Neural cell (in vitro differentiated cells): Measurements from ENCODE around the gene B3GALT4. TPM values are rescaled to one million over a fixed set of nuclear protein-coding genes. Genes with fewer than 3 reads are reported as not detected.

Experiments used
- H2AFZ ChIP-seq: fragments of 200-600, 300-800 bp; sonication (generic), shearing (Covaris generic); 2 replicates; pipeline ENCODE4 v1.6.0; 2014; ENCODE audit warnings: low read depth, mild to moderate bottlenecking, antibody characterized with exemption, low read length, moderate library complexity
- H3F3A ChIP-seq: fragments of 200-600 bp; shearing (Covaris generic); 2 replicates; pipeline ENCODE4 v1.6.1; 2016; ENCODE audit warnings: mild to moderate bottlenecking, moderate library complexity, mixed read lengths, antibody characterized with exemption, low read length; ENCODE audit not compliant: insufficient read depth, poor library complexity, severe bottlenecking
- H3K27ac ChIP-seq: fragments of 200-600, 300-800 bp; sonication (generic), shearing (Covaris generic); 2 replicates; pipeline ENCODE4 v1.5.1; 2014; ENCODE audit warnings: mild to moderate bottlenecking, low read length, moderate library complexity
- H3K27me3 ChIP-seq: fragments of 300-800, 200-600 bp; sonication (generic), shearing (Covaris generic); 2 replicates; pipeline ENCODE4 v1.6.0; 2014; ENCODE audit warnings: mild to moderate bottlenecking, low read depth, low read length, moderate library complexity; ENCODE audit not compliant: insufficient read depth
- H3K36me3 ChIP-seq: fragments of 300-800, 200-600 bp; sonication (generic), shearing (Covaris generic); 2 replicates; pipeline ENCODE4 v1.5.1; 2014; ENCODE audit warnings: mild to moderate bottlenecking, antibody characterized with exemption, low read length, moderate library complexity; ENCODE audit not compliant: insufficient read depth
- H3K4me2 ChIP-seq: fragments of 300-800, 200-600 bp; sonication (generic), shearing (Covaris generic); 2 replicates; pipeline ENCODE4 v1.6.0; 2014; ENCODE audit warnings: mild to moderate bottlenecking, low read length
- H3K4me3 ChIP-seq: fragments of 300-800, 200-600 bp; sonication (generic), shearing (Covaris generic); 2 replicates; pipeline ENCODE4 v1.5.1; 2014; ENCODE audit warnings: mild to moderate bottlenecking, low read length, moderate library complexity
- H3K79me2 ChIP-seq: fragments of 200-600 bp; shearing (Covaris generic); replicated peaks from 2 replicates; pipeline ENCODE4 v1.6.0; 2014; ENCODE audit warnings: mild to moderate bottlenecking, low read length, moderate library complexity; ENCODE audit not compliant: insufficient read depth
- H3K9ac ChIP-seq: fragments of 300-800, 200-600 bp; sonication (generic), shearing (Covaris generic); 2 replicates; pipeline ENCODE4 v1.6.1; 2016; ENCODE audit warnings: mild to moderate bottlenecking, low read length, mixed read lengths
- H3K9me2 ChIP-seq: fragments of 200-600 bp; shearing (Covaris generic); 2 replicates; pipeline ENCODE4 v1.6.1; 2016; ENCODE audit warnings: mild to moderate bottlenecking, low read length, mixed read lengths; ENCODE audit not compliant: insufficient read depth
- H3K9me3 ChIP-seq: fragments of 200-600, 300-800 bp; sonication (generic), shearing (Covaris generic); 2 replicates; pipeline ENCODE4 v1.6.1; 2016; ENCODE audit warnings: mild to moderate bottlenecking, mixed run types, low read length, moderate library complexity, mixed read lengths
- H4K20me1 ChIP-seq: fragments of 200-600 bp; shearing (Covaris generic); 2 replicates; pipeline ENCODE4 v1.6.1; 2016; ENCODE audit warnings: mild to moderate bottlenecking, mixed run types; ENCODE audit not compliant: insufficient read depth
- EP300 ChIP-seq: fragments of 450-650 bp; conservative IDR thresholded peaks from 2 replicates; pipeline ENCODE4 v1.6.1; 2014; ENCODE audit warnings: antibody characterized with exemption, mild to moderate bottlenecking, moderate library complexity; ENCODE audit not compliant: poor library complexity, severe bottlenecking
- EZH2 ChIP-seq: fragments of 200-600, 300-800 bp; shearing (Covaris generic), sonication (generic); IDR thresholded peaks from 2 replicates; pipeline ENCODE4 v1.6.1; 2014; ENCODE audit warnings: antibody characterized with exemption, low read length, borderline replicate concordance, mild to moderate bottlenecking; ENCODE audit not compliant: insufficient read depth, poor library complexity, severe bottlenecking
- MXI1 ChIP-seq: fragments of 450-650 bp; conservative IDR thresholded peaks from 2 replicates; pipeline ENCODE4 v1.6.1; 2014; ENCODE audit warnings: antibody characterized with exemption, mild to moderate bottlenecking; ENCODE audit not compliant: poor library complexity, severe bottlenecking
- POLR2AphosphoS5 ChIP-seq: IDR thresholded peaks from 2 replicates; pipeline ENCODE4 v1.6.1; 2012
- RAD21 ChIP-seq: fragments of 450-650 bp; conservative IDR thresholded peaks from 2 replicates; pipeline ENCODE4 v1.6.1; 2014; ENCODE audit warnings: antibody characterized with exemption, mild to moderate bottlenecking, moderate library complexity
- SMC3 ChIP-seq: fragments of 450-650 bp; conservative IDR thresholded peaks from 2 replicates; pipeline ENCODE4 v1.6.1; 2014; ENCODE audit warnings: antibody characterized with exemption, mild to moderate bottlenecking, moderate library complexity; ENCODE audit not compliant: poor library complexity
- TAF1 ChIP-seq: IDR thresholded peaks from 2 replicates; pipeline ENCODE4 v1.6.1; 2012; ENCODE audit warnings: low read depth
- polyA plus RNA-seq: library from polyadenylated mRNA; depleted of rRNA; stranded (reverse); fragments of >200 nt; gene quantifications from 2 replicates; pipeline ENCODE4 v1.2.3, GENCODE V29; 2014
- TF ChIP-seq, protein P1 (sequence below): IDR thresholded peaks from 2 replicates; pipeline ENCODE4 v1.6.1; 2012; ENCODE audit warnings: borderline replicate concordance
- TF ChIP-seq, protein P2 (sequence below): fragments of 450-650 bp; IDR thresholded peaks from 2 replicates; pipeline ENCODE4 v1.5.1; 2014; ENCODE audit warnings: antibody characterized with exemption, mild to moderate bottlenecking, moderate library complexity; ENCODE audit not compliant: poor library complexity, severe bottlenecking

The B3GALT4 gene
- polyA plus RNA-seq, 1 donor from 2014 or later, result 2.5 TPM

DNA sequence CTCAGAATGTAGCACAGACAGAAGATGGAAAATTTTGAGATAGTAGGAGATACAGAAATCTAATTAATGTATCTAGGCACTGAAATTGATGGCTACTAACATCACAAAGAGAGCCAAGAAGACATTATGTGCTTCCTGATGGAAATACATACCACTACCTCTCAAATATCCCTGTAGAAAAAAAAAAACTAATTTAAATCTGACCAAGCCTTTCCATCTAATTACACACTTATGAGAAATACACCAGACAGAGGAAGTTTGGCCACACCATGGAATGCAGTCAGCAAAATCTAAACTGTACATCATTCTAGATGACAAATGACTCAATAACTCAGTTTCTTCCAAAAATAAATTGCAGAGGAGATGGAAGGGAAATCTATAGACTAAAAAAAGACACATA lies 24.2 kb upstream of the B3GALT4 start:
- Histone ChIP-seq H3K9me2 (no peaks in the 10 kb centered on the region), H3K9ac (no peak overlapping the region), H3K79me2 (no peaks in the 10 kb centered on the region), H3K27ac (no peak overlapping the region), H4K20me1 (no peaks in the 10 kb centered on the region), H3F3A (peaks cover 5% of the 10 kb centered on the region), H3K36me3 (no peaks in the 10 kb centered on the region), H3K27me3 (no peaks in the 10 kb centered on the region), H2AFZ (no peak overlapping the region), H3K4me3 (no peak overlapping the region), H3K9me3 (no peaks in the 10 kb centered on the region), H3K4me2 (no peak overlapping the region)
- TF ChIP-seq EP300 (no peak), MXI1 (no peak), RAD21 (no peak), TAF1 (no peak), EZH2 (no peak), SMC3 (no peak), POLR2AphosphoS5 (no peak)
- TF ChIP-seq, protein P1, sequence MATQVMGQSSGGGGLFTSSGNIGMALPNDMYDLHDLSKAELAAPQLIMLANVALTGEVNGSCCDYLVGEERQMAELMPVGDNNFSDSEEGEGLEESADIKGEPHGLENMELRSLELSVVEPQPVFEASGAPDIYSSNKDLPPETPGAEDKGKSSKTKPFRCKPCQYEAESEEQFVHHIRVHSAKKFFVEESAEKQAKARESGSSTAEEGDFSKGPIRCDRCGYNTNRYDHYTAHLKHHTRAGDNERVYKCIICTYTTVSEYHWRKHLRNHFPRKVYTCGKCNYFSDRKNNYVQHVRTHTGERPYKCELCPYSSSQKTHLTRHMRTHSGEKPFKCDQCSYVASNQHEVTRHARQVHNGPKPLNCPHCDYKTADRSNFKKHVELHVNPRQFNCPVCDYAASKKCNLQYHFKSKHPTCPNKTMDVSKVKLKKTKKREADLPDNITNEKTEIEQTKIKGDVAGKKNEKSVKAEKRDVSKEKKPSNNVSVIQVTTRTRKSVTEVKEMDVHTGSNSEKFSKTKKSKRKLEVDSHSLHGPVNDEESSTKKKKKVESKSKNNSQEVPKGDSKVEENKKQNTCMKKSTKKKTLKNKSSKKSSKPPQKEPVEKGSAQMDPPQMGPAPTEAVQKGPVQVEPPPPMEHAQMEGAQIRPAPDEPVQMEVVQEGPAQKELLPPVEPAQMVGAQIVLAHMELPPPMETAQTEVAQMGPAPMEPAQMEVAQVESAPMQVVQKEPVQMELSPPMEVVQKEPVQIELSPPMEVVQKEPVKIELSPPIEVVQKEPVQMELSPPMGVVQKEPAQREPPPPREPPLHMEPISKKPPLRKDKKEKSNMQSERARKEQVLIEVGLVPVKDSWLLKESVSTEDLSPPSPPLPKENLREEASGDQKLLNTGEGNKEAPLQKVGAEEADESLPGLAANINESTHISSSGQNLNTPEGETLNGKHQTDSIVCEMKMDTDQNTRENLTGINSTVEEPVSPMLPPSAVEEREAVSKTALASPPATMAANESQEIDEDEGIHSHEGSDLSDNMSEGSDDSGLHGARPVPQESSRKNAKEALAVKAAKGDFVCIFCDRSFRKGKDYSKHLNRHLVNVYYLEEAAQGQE, result no peak
- TF ChIP-seq, protein P2, sequence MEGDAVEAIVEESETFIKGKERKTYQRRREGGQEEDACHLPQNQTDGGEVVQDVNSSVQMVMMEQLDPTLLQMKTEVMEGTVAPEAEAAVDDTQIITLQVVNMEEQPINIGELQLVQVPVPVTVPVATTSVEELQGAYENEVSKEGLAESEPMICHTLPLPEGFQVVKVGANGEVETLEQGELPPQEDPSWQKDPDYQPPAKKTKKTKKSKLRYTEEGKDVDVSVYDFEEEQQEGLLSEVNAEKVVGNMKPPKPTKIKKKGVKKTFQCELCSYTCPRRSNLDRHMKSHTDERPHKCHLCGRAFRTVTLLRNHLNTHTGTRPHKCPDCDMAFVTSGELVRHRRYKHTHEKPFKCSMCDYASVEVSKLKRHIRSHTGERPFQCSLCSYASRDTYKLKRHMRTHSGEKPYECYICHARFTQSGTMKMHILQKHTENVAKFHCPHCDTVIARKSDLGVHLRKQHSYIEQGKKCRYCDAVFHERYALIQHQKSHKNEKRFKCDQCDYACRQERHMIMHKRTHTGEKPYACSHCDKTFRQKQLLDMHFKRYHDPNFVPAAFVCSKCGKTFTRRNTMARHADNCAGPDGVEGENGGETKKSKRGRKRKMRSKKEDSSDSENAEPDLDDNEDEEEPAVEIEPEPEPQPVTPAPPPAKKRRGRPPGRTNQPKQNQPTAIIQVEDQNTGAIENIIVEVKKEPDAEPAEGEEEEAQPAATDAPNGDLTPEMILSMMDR, result no peak

DNA sequence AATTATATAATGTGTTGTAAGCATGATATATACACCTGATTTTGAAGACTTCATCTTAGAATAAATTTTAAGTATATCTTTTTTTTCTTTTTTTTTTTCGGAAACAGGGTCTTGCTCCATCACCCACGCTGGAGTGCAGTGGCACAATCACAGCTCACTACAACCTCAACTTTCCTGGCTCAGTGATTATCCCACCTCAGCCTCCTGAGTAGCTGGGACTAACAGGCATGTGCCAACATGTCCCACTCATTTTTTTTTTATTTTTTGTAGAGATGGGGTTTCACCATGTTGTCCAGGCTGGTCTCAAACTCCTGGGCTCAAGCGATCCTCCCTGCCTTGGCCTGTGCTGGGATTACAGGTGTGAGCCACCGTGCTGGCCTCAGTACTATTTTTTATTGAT lies 22.3 kb upstream of the B3GALT4 start:
- Histone ChIP-seq H3K9me2 (no peaks in the 10 kb centered on the region), H3F3A (no peaks in the 10 kb centered on the region), H3K9ac (no peak overlapping the region), H3K79me2 (no peaks in the 10 kb centered on the region), H3K27ac (no peak overlapping the region), H4K20me1 (no peaks in the 10 kb centered on the region), H3K27me3 (no peaks in the 10 kb centered on the region), H2AFZ (no peak overlapping the region), H3K9me3 (no peaks in the 10 kb centered on the region), H3K36me3 (no peaks in the 10 kb centered on the region), H3K4me2 (no peak overlapping the region), H3K4me3 (no peak overlapping the region)
- TF ChIP-seq, protein P1, result no peak
- no peak for TF ChIP-seq EZH2
